22Rv1 (cell line): Measurements from ENCODE around the gene RPL28.
A peak's percentile ranks its signal among the peaks of the same experiment; 100 is the strongest.

ENCODE experiments used
- H3K27ac ChIP-seq: fragments of 450-650 bp; 2 replicates; pipeline ENCODE4 v1.5.1; 2017
- CTCF ChIP-seq: fragments of 450-650 bp; IDR thresholded peaks from 2 replicates; pipeline ENCODE4 v1.5.1; 2017; ENCODE audit warnings: mild to moderate bottlenecking
- ZFX ChIP-seq: fragments of 450-650 bp; IDR thresholded peaks from 2 replicates; pipeline ENCODE4 v1.6.1; 2017; ENCODE audit warnings: antibody characterized with exemption, borderline replicate concordance

The RPL28 gene

GRCh38 chr19:55440411-55441105, 54.8 kb downstream of the RPL28 start:
- TF ChIP-seq CTCF (no peak), ZFX (no peak)
- H3K27ac ChIP-seq, result peak overlapping the region; percentile 75

GRCh38 chr19:55441319-55441691, 55.6 kb downstream of the RPL28 start:
- TF ChIP-seq ZFX, result no peak
- TF ChIP-seq CTCF, result no peak

GRCh38 chr19:55441692-55442321, 56.1 kb downstream of the RPL28 start:
- no peak for TF ChIP-seq CTCF
- TF ChIP-seq ZFX, result no peak
- H3K27ac ChIP-seq, result peak overlapping the region; percentile 75

More at GRCh38 chr19:55441319-55441691, 55.6 kb downstream of the RPL28 start:
- H3K27ac ChIP-seq, result peak overlapping the region; percentile 75

GRCh38 chr19:55442372-55442961, 56.7 kb downstream of the RPL28 start:
- TF ChIP-seq ZFX (no peak), CTCF (peak; percentile 54)
- H3K27ac ChIP-seq, result peak overlapping the region; percentile 75

- TF ChIP-seq ZFX (no peak), CTCF (no peak)
- peak within 1 kb of the TSS; percentile 75 for H3K27ac ChIP-seq
Measured at GRCh38 chr19:55443045-55443823, 57.5 kb downstream of the RPL28 start, which contains the start of gene SHISA7. Gene SHISA7, minus strand, starts transcription at chr19:55443300. Its CDS starts 437 bp downstream, at chr19:55442863.

- H3K27ac ChIP-seq, result no peak overlapping the region
- TF ChIP-seq CTCF (no peak), ZFX (no peak)
Measured at GRCh38 chr19:55443824-55444480, 58.2 kb downstream of the RPL28 start.
